Memory B cell (primary cell): Measurements from ENCODE around the gene RNF17.
A peak's percentile ranks its signal among the peaks of the same experiment; 100 is the strongest.
"Not testable (repeated sequence)": the region's sequence is repeated elsewhere in the genome, so short reads cannot be mapped to it uniquely, and the experiment has no call there.

ENCODE experiments used
- ATAC-seq: fragments of 150-1000 bp; cut with Tn5 transposase; 2 replicates; pipeline ENCODE4 v1.10.0; 2021; ENCODE audit warnings: low read depth, mild to moderate bottlenecking, moderate library complexity
- DNase-seq, 2 donors: peaks; one replicate each; pipeline ENCODE4 v3.0.0; 2022; ENCODE audit warnings: low spot score in 2 of 2
- H3K27ac Mint-ChIP-seq: one replicate; pipeline ENCODE4 v1.8.0; 2022; ENCODE audit warnings: mild to moderate bottlenecking, moderate library complexity, mixed read lengths
- H3K27me3 Mint-ChIP-seq: one replicate; pipeline ENCODE4 v1.8.0; 2022; ENCODE audit warnings: mixed read lengths
- H3K36me3 Mint-ChIP-seq: one replicate; pipeline ENCODE4 v1.8.0; 2022; ENCODE audit warnings: mild to moderate bottlenecking, mixed read lengths
- H3K4me1 Mint-ChIP-seq: one replicate; pipeline ENCODE4 v1.8.0; 2022; ENCODE audit warnings: mixed read lengths
- H3K4me3 Mint-ChIP-seq: one replicate; pipeline ENCODE4 v1.8.0; 2022; ENCODE audit warnings: mild to moderate bottlenecking, moderate library complexity, mixed read lengths
- H3K9me3 Mint-ChIP-seq: one replicate; pipeline ENCODE4 v1.8.0; 2022; ENCODE audit warnings: mixed read lengths

The RNF17 gene

GRCh38 chr13:24759197-24759596, 4.8 kb upstream of the RNF17 start:
- Mint-ChIP-seq H3K27ac (no peak overlapping the region), H3K4me3 (no peak overlapping the region), H3K36me3 (no peaks in the 10 kb centered on the region), H3K27me3 (peaks cover 7% of the 10 kb centered on the region), H3K9me3 (no peaks in the 10 kb centered on the region), H3K4me1 (no peaks in the 10 kb centered on the region)
- ATAC-seq: no peak
- no peak for DNase-seq

DNA sequence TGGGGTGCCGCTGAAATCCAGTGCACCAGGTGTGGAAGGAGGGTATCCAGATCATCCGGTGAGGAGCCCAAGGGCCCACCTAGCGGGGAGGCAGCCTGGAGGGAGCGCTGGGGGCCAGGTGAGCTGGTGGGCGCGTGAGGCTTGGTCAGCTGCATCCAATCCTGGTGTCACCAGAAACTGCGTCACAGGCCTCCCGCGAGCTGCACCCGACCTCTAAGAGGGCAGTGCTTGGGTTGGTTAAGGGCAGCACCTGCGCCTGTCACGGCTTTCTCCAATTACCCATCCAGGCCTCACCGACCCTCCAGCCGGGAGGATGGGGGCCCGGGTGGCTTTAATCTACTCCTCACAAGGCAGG, 284 bp downstream of the RNF17 start:
- no peaks in the 10 kb centered on the region for H3K9me3 Mint-ChIP-seq
- H3K4me1 Mint-ChIP-seq: no peaks in the 10 kb centered on the region
- ATAC-seq (no peak), DNase-seq (no peak)
- H3K36me3 Mint-ChIP-seq: no peaks in the 10 kb centered on the region
- H3K27ac Mint-ChIP-seq: no peak overlapping the region
- peaks cover 2% of the 10 kb centered on the region for H3K27me3 Mint-ChIP-seq
- no peak overlapping the region for H3K4me3 Mint-ChIP-seq

GRCh38 chr13:24777171-24777570, 13.2 kb downstream of the RNF17 start:
- peaks cover 1% of the 10 kb centered on the region for H3K27me3 Mint-ChIP-seq
- ATAC-seq (no peak), DNase-seq (no peak)
- no peaks in the 10 kb centered on the region for H3K9me3 Mint-ChIP-seq
- no peaks in the 10 kb centered on the region for H3K36me3 Mint-ChIP-seq
- H3K4me3 Mint-ChIP-seq: no peak overlapping the region
- H3K4me1 Mint-ChIP-seq: no peaks in the 10 kb centered on the region
- no peak overlapping the region for H3K27ac Mint-ChIP-seq

DNA sequence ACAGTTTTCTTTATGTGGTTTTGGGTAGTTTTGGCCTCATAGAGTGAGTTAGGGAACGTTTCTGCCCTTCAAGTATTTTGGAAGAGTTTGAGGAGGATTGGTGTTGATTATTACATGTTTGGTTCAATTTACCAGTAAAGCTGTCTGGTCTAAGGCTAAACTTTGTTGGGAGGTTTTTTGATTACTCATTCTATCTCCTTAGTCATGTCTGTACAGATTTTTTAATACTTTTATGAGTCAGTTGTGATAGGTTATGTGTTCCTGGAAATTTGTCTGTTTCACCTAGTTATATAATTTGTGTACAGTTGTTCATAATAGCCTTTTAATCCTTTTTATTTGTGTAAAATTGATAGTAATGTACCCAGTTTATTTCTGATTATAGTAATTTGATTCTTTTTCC, 20.4 kb downstream of the RNF17 start:
- ATAC-seq (no peak), DNase-seq (no peak)
- Mint-ChIP-seq H3K4me3 (no peak overlapping the region), H3K9me3 (peaks cover 11% of the 10 kb centered on the region), H3K36me3 (no peaks in the 10 kb centered on the region), H3K27ac (no peak overlapping the region), H3K4me1 (no peaks in the 10 kb centered on the region), H3K27me3 (peaks cover 1% of the 10 kb centered on the region)

DNA sequence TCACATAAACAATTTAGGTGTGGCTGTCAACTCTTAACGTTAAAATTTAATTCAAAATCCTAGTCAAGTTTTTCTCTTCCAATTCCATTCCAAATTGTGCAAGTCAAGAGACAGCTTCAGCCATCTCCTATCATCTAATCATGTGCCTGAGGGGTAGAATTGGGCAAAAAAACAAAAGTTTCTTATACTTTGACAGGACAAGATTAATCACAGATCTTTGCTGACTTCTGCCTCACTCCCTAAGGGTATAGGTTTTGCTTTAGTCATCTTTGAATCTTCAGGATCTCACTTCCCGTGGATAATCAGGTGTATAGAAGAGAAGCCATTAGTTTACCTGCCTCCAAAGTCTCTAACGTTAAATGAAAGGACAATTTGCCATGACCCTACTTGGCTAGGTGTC, 24.6 kb downstream of the RNF17 start:
- DNase-seq: no peak
- no peak overlapping the region for H3K4me3 Mint-ChIP-seq
- peaks cover 10% of the 10 kb centered on the region for H3K9me3 Mint-ChIP-seq
- H3K27ac Mint-ChIP-seq: no peak overlapping the region
- H3K4me1 Mint-ChIP-seq: no peaks in the 10 kb centered on the region
- peaks cover 6% of the 10 kb centered on the region for H3K27me3 Mint-ChIP-seq
- H3K36me3 Mint-ChIP-seq: no peaks in the 10 kb centered on the region
- ATAC-seq: no peak

- Mint-ChIP-seq H3K36me3 (no peaks in the 10 kb centered on the region), H3K27me3 (peaks cover 5% of the 10 kb centered on the region), H3K4me1 (no peaks in the 10 kb centered on the region), H3K9me3 (peaks cover 2% of the 10 kb centered on the region), H3K27ac (no peak overlapping the region), H3K4me3 (no peak overlapping the region)
- no peak for DNase-seq
- ATAC-seq: no peak
Observed at GRCh38 chr13:24802074-24802473, 38.1 kb downstream of the RNF17 start.

DNA sequence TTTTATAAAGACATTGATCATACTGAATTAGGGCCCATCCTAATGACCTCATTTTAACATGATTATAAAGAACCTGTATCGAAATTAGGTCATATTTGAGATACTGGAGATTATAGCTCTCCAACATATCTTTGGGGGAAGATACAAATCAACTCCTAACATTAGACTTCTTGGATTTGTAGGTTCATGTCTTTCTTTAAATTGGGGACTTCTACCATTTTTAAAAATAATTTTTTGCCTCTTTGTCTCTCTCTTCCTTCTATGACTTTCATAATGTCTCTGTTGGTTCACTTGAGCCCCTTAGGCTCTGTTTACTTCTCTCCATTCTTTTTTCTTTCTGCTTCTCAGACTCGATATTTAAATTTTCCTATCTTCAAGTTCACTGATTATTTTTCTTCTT, 57.2 kb downstream of the RNF17 start:
- ATAC-seq (no peak), DNase-seq (no peak)
- H3K36me3 Mint-ChIP-seq: peaks cover 2% of the 10 kb centered on the region
- H3K9me3 Mint-ChIP-seq: peaks cover 3% of the 10 kb centered on the region
- H3K4me1 Mint-ChIP-seq: peaks cover 3% of the 10 kb centered on the region
- H3K4me3 Mint-ChIP-seq: no peak overlapping the region
- peaks cover 10% of the 10 kb centered on the region for H3K27me3 Mint-ChIP-seq
- no peak overlapping the region for H3K27ac Mint-ChIP-seq

- H3K9me3 Mint-ChIP-seq: peaks cover 3% of the 10 kb centered on the region
- H3K27me3 Mint-ChIP-seq: peaks cover 10% of the 10 kb centered on the region
- H3K27ac Mint-ChIP-seq: no peak overlapping the region
- ATAC-seq: no peak
- DNase-seq: no peak
- no peak overlapping the region for H3K4me3 Mint-ChIP-seq
- H3K36me3 Mint-ChIP-seq: peaks cover 2% of the 10 kb centered on the region
- peaks cover 3% of the 10 kb centered on the region for H3K4me1 Mint-ChIP-seq
Observed at GRCh38 chr13:24822640-24823039, 58.7 kb downstream of the RNF17 start.

DNA sequence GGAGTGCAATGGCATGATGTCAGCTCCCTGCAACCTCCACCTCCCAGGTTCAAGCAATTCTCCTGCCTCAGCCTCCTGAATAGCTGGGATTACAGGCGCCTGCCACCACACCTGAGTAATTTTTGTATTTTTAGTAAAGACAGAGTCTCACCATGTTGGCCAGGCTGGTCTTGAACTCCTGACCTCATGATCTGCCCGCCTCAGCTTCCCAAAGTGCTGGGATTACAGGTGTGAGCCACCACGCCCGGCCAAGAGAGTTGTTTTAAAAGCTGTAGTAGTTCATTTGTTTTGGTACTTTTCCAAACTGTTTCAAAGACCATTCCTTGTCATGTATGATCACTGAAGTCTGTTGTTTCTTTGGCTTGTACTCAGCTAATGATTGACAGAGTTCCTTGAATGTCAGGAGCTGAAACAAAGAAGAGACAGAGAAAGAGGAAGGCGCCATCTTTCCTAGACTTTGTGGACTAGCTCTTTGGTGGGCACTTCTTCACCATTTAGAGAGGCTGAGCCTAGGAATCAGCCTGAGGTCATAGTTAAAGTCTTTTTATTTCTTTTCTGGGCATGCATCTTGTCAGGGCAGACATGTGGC, 59.2 kb downstream of the RNF17 start:
- H3K27me3 Mint-ChIP-seq: peaks cover 10% of the 10 kb centered on the region
- not testable (repeated sequence) for DNase-seq, H3K9me3 Mint-ChIP-seq, H3K4me1 Mint-ChIP-seq, ATAC-seq, H3K4me3 Mint-ChIP-seq, H3K27ac Mint-ChIP-seq, H3K36me3 Mint-ChIP-seq

DNA sequence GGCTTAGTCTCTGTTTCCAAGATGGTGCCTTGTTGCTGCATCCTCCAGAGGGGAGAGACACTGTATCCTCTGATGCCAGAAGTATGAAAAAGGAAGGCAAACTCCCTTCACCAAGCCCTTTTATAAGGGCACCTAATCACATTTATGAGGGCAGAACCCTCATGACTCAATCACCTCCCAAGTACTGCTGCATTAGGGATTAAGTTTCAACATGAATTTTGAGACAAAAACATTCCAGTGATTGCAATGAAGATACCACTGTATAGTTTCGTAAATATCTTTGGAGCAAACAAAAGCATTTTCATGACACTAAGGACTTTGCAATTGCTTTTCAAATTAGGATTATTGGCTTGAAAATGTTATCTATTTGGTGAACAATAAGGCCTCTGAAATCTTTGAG, 63.8 kb downstream of the RNF17 start:
- Mint-ChIP-seq H3K36me3 (no peaks in the 10 kb centered on the region), H3K4me1 (peaks cover 3% of the 10 kb centered on the region), H3K9me3 (no peaks in the 10 kb centered on the region), H3K4me3 (no peak overlapping the region), H3K27ac (no peak overlapping the region), H3K27me3 (peaks cover 4% of the 10 kb centered on the region)
- DNase-seq: no peak
- no peak for ATAC-seq

DNA sequence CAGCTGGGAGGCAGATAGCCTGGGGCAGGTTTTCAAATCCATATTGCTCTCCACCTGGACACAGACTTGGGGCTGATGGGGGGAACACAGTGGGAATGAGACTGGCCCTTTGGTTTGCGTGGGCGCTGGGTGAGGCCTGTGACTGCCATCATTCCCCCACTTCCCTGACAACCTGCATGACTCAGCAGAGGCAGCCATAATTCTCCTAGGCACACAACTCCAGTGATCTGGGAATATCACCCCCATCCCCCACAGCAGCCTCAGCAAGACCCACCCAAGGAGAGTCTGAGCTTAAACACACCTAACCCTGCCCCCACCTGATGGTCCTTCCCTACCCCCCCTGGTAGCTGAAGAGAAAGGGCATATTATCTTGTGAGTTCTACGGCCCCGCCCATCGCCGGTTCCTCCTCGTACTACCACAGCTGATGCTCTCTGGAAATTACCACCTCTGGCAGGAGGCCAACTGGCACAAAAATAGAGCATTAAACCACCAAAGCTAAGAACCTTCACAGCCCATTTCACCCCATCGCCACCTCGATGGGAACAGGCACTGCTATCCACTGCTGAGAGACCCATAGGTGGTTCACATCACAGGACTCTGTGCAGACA, 71.0 kb downstream of the RNF17 start:
- Mint-ChIP-seq H3K27ac (no peak overlapping the region), H3K36me3 (no peaks in the 10 kb centered on the region), H3K27me3 (peaks cover 6% of the 10 kb centered on the region), H3K4me3 (no peak overlapping the region), H3K9me3 (no peaks in the 10 kb centered on the region), H3K4me1 (peaks cover 3% of the 10 kb centered on the region)
- DNase-seq (no peak), ATAC-seq (peak; percentile 22)

DNA sequence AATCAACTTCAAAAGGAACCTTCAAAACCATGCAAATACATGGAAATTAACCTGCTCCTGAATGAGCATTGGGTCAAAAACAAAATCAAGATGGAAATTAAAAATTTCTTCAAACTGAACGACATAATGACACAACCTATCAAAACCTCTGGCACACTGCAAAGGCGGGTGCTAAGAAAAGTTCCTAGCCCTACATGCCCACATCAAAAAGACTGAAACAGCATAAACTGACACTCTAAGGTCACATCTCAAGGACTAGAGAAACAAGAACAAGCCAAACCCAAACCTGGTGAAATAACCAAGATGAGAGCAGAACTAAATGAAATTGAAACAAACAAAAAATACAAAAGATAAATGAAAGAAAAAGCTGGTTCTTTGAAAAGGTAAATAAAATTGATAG, 73.6 kb downstream of the RNF17 start:
- not testable (repeated sequence) for DNase-seq, H3K4me1 Mint-ChIP-seq, ATAC-seq, H3K36me3 Mint-ChIP-seq, H3K4me3 Mint-ChIP-seq, H3K9me3 Mint-ChIP-seq, H3K27ac Mint-ChIP-seq, H3K27me3 Mint-ChIP-seq

DNA sequence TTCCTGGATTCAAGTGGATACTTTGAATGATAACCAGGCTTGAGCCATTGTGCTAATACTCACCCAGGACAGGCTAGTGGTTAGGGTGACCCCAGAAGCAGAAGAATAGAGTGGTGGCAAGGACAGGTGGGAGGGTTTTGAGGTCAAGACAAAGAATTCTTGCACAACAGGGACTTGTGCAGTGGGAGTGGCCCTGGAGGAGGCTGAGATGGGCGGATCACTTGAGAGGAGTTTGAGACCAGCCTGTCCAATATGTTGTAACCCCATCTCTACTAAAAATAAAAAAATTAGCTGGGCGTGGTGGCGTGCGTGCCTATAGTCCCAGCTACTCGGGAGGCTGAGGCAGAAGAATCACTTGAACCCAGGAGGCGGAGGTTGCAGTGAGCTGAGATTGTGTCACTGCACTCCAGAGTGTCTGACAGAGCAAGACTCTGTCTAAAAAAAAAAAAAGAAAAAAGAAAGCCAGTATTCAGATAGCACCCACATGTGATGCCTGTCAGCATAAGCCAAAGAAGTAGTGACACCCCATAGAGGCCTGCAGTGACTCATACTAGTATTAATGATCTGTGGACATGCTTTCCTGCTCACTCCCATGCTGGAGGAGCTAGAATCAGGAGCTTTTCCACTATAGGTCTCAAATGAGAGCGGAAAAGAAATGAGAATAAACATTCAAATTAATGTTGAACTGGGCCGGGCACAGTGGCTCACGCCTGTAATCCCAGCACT, 78.7 kb downstream of the RNF17 start:
- ATAC-seq: no peak
- no peak overlapping the region for H3K27ac Mint-ChIP-seq
- H3K4me1 Mint-ChIP-seq: no peaks in the 10 kb centered on the region
- H3K36me3 Mint-ChIP-seq: no peaks in the 10 kb centered on the region
- no peak for DNase-seq
- no peak overlapping the region for H3K4me3 Mint-ChIP-seq
- H3K9me3 Mint-ChIP-seq: no peaks in the 10 kb centered on the region
- H3K27me3 Mint-ChIP-seq: peaks cover 2% of the 10 kb centered on the region

- H3K9me3 Mint-ChIP-seq: no peaks in the 10 kb centered on the region
- ATAC-seq (no peak), DNase-seq (no peak)
- H3K27me3 Mint-ChIP-seq: peaks cover 12% of the 10 kb centered on the region
- peaks cover 4% of the 10 kb centered on the region for H3K4me1 Mint-ChIP-seq
- no peaks in the 10 kb centered on the region for H3K36me3 Mint-ChIP-seq
- no peak overlapping the region for H3K4me3 Mint-ChIP-seq
- H3K27ac Mint-ChIP-seq: no peak overlapping the region
Observed at GRCh38 chr13:24851546-24851945, 87.6 kb downstream of the RNF17 start.

- Mint-ChIP-seq H3K4me1 (peaks cover 4% of the 10 kb centered on the region), H3K4me3 (no peak overlapping the region), H3K36me3 (no peaks in the 10 kb centered on the region), H3K27me3 (peaks cover 12% of the 10 kb centered on the region), H3K27ac (no peak overlapping the region), H3K9me3 (no peaks in the 10 kb centered on the region)
- no peak for DNase-seq
- no peak for ATAC-seq
Observed at GRCh38 chr13:24854311-24854710, 90.3 kb downstream of the RNF17 start.
